ENCODE data around the gene PPIE.

DNA sequence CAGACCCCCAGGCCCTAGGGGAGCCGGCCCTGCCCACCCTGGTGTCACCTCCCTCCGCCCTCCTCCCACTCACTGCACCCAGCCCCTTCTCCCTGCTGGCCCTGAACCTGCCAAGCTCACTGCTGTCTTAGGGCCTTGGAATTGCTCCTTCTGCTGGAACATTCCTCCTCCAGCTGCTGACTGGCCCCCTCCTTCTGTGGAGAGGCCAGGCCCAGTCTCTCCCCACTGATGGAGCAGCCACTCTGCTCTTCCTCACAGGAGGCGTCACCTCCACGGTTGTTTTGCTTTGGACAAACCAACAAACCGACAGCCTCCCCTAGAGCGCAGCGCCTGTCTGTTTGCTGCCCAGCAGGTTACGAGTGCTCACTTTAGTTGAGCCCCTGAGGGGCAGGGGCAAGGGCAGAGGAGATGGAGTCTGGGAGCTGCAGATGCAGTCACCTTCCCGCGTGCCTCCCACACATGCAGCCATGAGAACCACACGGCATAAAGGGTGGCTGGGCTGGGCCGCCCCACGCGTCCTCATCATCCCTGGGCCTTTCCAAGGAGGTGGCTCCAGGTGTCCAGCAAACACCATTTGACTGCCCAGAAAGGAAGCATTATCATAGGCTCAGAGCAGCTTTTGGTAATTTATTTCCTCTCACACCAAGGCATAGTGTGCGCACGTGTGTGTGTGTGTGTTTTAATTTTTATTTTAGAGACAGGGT is 23.0 kb downstream of the PPIE start:
- TF ChIP-seq, protein P1, sequence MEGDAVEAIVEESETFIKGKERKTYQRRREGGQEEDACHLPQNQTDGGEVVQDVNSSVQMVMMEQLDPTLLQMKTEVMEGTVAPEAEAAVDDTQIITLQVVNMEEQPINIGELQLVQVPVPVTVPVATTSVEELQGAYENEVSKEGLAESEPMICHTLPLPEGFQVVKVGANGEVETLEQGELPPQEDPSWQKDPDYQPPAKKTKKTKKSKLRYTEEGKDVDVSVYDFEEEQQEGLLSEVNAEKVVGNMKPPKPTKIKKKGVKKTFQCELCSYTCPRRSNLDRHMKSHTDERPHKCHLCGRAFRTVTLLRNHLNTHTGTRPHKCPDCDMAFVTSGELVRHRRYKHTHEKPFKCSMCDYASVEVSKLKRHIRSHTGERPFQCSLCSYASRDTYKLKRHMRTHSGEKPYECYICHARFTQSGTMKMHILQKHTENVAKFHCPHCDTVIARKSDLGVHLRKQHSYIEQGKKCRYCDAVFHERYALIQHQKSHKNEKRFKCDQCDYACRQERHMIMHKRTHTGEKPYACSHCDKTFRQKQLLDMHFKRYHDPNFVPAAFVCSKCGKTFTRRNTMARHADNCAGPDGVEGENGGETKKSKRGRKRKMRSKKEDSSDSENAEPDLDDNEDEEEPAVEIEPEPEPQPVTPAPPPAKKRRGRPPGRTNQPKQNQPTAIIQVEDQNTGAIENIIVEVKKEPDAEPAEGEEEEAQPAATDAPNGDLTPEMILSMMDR (IDR thresholded peaks at IDR 0.05) = no peak
- TF ChIP-seq ZFX (IDR thresholded peaks at IDR 0.05; ENCODE audit: borderline replicate concordance) = no peak

All from 22Rv1 (cell line).